ENCODE results near the gene CHST1.

CHST1 gene

DNA sequence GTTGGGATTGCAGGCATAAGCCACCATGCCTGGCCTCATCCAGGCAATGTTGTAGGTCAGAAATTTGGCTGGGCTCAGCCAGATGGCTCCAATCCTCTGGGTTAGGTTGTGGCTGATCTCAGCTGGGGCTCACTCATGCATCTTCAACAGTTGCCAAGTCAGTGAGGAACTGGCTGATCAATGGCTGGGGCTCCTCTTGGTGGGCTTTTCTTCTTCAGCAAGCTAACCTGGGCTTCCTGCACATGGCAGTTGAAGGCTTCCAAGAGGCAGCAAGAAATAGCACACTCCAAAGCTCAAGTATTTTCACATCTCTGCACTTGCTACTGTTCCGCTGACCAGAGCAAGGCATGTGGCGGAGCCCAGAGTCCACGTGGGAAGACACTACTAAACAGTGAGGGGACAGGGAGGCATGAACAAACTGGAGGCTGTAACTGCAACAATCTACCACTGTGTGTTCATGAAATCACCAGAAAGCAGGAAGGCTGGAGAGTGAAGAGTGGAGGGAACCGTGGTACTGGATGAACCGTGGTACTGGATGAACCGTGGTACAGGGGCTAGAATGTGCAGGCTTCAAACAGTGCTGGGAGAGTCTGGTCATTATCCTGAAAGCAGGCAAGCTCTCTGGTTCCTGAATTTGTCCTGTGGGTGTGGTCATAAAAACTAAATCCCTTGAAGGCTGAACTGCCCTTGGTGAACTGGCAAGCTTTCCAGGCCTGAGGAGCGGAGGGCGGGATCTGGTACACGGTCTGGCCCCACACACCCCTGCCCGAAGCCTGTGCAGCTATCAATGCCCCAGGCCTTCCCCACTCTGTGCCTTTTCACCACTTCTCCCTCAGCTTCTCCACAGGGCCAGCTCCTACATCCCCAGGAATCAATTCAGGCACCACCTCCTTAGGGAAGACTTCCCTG, 20.2 kb downstream of the CHST1 start:
- DNase-seq = no peak

DNA sequence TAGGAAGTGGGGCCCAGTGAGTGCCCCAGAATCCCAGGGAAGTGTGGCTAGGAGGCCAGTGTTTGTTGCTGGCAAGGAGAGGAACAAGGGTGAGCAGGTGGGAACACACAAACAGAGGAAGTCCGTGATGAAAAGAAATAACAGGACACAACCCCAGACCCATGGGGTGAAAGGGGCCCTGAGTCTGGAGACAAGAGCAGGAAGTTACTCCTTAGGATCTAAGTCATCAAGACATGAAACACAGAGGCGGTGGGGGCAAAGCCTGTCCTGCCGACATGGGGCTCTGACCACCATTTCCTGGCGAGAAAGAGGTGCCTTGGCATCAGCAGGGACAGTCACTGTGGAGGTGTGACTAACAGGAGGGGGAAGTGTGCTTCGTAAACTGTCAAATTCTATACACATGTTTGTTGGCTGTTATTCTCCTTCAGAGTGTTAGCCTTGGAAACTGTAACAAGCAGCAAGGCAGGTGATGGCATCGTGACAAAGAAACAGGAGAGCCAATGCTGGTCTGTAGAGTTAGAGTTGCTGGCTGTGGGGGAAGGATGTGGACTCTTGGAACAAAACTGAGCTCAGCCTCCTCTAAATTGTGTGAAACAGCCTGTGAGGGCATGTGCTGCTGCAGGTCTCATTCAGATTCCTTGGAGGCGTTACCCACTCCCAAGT, 21.7 kb downstream of the CHST1 start:
- DNase-seq = no peak

DNA sequence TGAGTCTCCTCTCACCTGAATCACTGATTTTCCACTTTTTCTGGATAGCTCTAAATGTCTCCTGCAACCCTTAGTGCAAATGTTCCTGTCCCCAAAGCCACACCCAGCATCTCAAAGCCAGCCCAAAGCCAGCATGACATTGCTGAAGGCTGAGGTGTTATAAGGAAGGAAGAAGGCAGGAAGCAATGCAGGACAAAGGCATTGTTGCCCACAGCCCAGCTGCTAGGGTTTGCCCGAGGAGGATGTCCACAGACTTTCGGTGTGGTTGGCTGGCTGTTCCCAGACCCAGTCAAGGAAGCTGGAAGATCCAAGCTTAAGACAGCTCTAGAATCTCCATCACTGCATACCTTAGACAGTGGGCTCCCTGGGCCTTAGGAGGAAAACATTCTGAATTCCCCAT, 23.5 kb downstream of the CHST1 start:
- DNase-seq = no peak

DNA sequence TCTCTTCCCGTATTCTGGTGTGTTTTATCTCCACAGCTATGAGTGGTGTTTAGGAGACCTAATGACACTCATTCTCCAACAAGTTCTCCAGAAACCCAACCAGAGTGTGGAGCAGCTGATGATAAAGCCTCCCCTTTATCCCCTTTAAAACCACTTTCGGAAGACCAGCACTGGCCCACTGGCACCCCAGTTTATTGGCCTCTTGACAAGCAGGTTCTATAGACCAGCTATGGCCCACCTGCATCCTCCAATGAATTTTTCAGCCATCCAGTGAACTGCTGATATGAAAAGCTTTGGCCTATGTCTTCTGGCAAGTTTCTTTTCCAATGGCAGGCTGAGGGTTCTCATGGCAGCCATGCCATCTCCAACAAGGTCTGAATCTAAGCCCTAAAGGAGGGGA, 27.4 kb downstream of the CHST1 start:
- DNase-seq = no peak

DNA sequence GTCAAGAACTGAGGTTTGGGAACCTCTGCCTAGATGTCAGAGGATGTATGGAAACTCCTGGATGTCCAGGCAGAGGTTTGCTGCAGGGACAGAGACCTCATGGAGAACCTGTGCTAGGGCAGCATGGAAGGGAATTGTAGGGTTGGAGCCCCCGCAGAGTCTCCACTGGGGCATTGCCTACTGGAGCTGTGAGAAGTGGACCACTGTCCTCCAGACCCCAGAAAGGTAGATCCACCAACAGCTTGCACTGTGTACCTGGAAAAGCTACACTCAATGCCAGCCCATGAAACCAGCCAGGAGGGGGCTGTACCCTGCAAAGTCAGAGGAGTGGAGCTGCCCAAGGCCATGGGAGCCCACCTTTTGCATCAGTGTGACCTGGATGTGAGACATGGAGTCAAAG, 29.5 kb downstream of the CHST1 start:
- DNase-seq = no peak

DNA sequence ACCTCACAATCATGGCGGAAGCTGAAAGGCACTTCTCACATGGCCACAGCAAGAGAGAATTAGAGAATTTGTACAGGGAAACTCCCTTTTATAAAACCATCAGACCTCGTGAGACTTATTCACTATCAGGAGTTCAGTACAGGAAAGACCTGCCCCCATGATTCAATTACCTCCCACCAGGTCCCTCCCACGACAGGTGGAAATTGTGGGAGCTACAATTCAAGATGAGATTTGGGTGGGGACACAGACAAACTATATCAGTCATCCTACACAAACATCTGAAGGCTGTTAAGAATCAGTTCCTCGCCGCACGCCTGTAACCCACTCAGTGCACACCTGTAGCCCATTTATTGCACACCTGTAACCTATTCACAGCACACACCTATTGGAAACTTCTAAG, 39.8 kb downstream of the CHST1 start:
- no peak for DNase-seq

DNA sequence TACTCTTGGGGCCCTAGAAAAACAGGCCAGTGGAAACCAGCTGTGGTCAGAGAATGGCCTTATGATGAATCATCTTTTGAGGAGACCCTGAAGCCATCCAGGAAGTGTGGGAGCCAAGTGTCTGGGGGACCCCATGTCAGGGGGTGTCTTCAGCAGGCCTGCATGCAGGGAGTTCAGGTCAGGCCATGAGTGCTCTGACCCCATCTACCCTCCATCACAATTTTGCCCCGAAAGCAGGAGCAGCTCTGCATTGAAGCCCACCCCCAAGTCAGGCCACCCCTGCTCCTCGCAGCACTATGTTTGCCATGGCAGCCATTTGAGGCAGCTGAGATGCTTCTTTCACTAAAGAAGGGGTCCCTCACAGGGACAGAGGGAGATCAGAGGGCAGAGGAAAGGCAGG, 41.3 kb downstream of the CHST1 start:
- no peak for DNase-seq

DNA sequence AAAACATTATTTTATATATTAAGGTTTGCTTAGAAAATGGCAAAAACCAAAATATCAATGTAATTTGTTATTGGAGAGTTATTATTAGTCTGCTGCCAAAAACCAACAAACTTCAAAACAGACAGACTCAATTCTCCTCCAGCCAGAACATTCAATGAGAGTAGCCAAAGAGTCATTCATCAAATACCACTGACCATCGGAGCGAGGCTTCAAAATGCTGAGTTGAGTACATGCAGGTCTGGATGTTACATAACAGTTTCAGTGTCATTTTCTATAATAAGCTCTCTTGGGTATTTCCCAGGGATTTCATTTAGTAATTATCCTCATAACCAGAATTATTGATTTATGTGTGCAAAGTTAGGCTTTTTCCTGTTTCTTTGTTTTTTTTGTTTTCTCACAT, 42.6 kb downstream of the CHST1 start:
- DNase-seq = no peak

DNA sequence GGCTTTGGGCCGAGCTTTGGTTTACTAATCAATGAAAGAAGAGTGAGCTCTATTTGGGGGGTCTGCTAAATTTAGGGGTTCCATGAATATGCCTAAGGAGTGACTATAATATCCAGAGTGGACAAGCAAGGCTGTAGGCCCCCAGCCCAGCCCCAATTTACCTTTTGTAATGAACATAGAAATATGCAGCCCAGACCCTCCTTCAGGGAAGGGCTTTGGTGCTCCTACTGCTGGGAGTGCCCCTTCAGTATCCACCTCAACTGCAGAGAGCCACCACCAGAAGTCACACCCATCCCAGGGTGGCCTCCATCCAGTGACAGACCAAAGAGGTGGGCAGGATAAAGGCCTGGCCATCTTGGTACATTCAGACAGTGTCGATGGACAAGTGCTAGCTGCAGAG, 43.1 kb downstream of the CHST1 start:
- DNase-seq = no peak

DNA sequence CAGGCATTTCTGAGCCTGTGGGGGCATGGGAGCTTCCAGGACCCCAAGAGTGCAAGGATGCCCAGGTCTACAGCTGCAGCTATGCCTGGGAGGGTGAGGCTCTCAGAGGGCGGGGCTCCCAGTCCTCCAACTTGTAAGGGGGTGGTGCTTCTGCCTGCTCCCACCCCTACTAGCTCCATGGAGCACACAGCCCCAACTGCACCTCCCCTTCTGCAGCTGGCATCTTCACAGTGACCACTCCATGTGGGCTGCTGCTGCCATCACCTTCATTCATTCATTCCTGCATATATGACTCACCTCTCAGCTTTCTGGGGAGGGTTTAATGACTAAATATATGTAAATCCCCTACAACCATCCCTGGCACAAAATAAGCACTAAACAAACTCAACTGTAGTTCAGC, 43.8 kb downstream of the CHST1 start:
- DNase-seq = no peak

DNA sequence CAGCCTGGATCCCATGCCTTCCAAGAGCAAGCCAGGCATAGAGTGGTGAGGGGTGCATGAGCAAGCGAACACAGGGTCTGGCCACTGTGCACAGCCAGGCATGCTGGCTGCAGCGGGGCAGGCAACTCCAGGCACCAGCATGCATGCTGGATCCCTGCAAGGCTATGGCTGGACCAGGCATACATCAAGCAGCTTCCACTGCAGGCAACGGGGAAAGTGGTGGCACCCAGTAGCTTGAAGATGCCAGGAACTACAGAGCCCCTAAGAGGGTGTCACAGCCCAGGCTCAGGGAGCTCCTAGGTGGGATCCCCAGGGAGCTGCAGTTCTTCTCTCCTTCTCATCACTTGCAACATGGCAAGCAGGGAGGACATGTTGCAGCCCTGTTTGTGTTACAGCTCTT, 45.2 kb downstream of the CHST1 start:
- DNase-seq = no peak

DNA sequence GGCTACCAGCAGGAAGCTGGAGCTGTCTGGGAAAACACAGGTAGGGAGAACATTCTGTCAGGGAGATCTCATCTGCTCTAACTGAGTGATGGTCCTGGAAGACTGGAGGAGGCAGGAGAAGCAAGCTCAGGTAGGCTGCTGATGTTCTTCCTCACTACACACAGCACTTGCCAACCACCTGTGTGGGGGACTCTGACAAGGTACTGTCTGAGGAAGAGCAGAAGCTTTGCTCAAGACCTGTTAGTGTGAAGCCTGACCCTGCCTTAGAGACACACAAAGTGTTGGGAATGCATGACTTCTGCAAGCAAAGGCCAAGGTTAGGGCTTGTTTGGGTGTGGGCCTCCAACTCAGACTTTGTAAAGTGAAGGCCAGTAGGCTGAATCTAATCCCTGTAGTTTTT, 46.5 kb downstream of the CHST1 start:
- no peak for DNase-seq

DNA sequence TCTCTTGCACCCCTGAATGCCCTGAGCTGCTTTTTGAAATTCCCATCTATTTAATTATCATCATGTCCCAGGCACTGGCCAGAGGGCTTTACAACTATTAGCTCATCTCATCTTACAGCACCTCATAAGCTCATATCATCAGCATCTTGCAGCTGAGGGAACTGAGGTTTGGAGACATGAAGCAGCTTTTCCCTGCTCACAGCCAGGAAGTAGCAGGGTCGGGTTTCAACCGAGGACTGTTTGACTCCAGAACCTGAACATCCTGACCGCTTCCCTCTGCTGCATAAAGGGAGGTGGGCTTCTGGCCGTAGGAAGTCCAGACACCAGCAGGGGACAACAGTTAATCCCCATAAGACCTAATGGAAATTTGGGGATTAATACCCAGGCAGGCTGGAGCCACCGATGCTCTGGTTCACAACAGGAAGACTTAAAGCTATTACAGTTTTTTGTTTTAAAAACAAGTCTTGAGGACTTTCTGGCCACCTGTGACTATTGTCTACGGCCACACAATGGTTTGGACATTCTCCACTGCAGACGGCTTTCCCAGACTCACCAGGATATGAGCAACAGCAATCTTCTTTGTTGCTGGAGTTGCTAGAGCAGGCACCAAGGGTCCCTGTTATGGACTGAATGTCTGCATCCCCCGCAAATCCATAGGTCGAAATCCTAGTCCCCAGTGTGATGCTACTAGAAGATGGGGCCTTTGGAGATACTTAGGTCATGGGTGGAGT, 47.4 kb downstream of the CHST1 start:
- no peak for DNase-seq

DNA sequence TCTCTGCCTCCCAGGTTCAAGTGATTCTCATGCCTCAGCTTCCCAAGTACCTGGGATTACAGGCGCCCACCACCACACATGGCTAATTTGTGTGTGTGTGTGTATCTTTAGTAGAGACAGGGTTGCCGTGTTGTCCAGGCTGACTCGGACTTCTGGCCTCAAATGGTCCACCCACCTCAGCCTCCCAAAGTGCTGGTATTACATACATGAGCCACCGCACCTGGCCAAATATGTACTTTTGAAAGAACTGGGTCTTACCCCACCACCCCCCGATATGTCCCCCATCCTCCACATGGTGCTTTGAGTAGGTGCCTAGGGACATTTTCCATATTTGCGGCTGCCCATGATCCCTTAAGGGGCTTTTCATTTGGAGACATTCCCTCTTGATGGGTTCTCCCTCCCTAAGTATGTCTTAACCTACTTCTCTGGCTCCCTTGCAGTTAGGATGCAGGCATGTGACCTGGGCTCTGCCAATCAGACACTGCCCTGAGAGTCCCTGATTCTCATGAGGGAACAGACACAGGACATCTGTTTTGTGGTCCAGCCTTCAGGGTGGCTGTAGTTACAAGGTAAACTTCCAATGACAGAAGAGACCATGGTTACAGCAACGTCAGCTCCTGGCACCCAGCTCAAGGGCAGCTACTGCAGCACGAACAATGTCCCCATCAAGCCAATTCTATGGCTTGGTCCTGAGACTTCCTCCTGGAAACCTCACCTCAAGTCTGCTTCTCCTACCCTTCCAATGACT, 48.4 kb downstream of the CHST1 start:
- DNase-seq = no peak

DNA sequence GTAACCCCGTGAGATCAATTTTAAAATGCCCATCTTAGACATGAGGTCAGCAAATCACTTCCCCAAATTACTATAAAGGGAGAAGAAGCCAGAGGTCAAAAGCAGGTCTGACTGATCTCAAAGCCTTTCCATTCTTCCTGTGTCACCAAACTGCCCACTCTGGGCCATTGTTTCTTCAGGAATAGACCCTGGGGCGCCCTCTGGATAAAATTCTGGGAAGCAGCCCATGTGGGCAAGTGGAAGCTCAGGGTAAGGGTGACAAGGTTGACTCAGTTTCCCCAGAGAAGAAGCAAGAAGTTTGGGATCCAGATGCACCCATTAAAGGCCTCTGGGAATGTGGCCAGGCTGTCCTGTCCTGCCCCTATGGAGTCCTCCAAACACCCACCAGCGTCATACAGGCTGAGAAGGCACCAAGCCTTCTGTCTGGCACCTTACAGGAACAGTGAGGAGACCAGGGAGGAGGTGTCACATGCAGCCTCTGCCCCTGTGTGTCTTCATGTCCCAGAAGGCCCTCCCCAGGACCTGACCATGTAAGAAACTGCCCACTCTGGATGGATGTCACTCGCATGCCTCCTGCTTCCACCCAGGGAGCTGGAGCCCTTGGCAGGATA, 50.1 kb downstream of the CHST1 start:
- DNase-seq = no peak

DNA sequence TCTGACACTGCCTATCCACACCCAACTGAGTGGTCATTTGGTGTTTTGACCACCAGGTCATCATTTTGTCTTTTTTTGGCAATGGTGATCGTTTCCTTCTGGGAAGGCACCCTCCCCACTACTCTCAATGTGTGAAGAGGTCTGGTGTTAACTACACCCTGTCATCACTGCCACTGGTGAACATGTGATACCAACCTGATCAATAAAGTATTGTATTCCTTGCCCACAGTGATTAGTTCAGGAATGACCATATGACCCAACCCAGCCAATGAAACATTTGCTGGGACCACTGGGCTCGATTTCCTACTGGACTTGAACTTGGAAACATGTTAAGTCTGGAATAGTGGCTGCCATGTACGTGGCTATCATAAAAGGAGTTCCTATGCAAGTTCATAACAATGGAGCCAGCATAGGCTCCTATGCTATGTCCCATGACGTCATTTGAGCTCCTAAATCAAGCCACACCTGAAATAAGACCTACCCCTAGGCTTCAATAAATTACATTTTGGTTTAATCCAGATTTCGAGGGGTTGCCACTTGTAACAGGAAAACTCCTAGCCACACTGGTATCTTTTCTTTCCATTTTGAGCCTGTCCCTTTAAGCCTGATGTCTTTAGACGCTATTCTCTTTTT, 51.1 kb downstream of the CHST1 start:
- no peak for DNase-seq

DNA sequence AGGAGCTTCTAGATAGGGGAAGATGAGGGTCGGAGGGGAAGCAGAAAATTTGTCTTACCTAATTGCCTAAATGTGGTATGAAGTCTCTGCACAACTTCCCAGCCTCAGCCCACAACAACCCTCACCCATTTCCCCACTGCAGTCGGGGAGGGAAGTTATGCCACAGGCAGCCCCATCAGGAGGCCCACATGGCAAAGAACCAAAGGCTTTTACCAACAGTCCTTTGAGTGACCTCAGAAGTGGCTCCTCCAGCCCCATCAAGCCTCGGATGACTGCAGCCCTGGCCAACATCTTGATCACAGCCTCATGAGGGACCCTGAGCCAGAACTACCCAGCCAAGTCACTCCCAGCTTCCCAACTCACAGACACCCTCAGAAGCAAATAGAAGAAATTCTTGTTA, 54.8 kb downstream of the CHST1 start:
- no peak for DNase-seq

DNA sequence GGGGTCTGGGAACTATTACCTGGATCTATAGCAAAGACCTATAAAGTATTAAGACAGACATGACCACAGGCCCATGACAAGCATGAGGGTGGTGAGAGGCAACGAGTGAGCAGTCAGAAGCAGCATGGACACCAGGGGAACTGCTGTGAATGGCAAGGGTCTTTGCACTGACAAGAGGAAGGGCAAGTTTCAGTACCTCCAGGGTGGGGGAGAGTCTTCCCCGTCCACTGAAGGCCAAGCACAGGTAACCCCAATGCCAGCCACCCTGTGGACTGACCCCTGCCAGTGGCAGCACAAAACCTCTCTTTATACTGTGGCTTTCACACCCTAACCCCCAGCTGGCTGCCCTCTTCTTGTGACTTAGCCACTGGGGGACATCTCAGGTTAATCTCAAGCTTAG, 55.5 kb downstream of the CHST1 start:
- DNase-seq = no peak

DNA sequence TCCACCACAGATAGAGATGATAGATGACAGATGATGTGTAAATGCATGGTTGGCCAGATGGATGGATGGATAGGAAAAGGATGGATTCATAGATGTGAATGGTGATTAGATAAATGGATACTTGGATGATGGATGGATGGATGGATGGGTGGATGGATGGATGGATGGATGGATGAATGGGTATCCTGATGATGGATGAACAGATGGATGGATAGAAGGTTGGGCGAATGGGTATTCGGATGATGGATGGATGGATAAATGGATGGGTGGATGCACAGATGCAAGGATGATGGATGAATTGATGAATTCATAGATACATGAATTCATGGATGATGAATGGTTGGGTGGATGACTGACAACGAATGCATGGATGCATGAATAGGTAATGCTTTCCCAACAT, 56.1 kb downstream of the CHST1 start:
- no peak for DNase-seq

DNA sequence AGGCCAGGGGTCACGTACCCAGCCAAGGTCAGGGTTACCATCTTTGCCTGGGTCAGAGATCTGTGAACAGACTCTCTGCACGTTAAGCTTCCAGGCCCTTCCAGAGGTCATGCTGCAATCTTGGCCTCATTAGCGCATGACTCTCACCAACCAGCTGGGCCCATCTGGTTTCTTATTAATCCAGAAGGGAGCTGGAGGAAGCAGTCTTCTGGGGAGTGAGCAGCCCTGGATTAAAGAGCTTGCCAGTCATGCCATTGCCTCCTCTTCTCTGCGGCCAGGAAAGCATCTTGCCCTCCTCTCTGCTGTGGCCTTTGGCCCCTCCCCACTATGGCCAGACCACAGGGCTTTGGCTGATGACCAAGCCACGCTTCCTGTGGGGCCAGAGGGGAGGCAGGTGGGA, 57.4 kb downstream of the CHST1 start:
- DNase-seq = no peak

DNA sequence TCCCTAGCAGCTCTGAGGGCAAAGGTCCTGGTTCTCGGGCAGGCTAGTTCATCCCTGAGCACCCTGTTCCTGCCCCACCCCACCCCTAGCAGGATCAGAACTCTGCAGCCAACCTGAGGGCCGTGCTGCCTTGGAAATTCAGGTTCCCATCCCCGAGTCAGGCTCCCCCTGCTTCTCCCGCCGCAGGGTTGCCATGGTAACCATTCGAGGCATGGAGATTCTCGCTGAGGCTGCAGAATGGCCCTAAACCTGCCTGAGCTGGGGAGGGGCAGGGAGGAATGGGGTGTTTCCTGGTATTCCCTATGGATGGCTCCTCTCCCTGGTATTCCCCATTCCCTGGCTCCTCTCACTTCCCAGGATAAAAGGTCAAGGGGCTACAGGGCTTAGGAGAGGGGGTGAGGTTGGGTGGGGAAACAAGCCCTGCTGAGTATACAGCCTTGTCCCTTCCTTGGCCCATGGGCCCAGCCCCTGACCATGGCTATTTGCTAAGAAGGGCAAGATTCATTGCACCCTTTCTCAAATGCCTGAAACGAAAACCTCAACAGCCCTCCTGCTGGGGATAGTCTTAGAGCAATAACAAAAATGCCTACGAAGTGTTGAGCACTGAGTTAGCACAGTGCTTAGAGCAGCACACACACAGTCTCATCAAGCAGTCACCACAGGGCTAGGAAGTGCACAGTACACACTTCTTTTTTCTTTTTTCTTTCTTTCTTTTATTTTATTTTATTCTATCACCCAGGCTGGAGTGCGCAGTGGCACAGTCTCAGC, 58.7 kb downstream of the CHST1 start:
- DNase-seq = no peak

Measured in C1 segment of cervical spinal cord (tissue), 14 donors.